Measurements from ENCODE around the gene STIM2. TPM values are rescaled to one million over a fixed set of nuclear protein-coding genes. Genes with fewer than 3 reads are reported as not detected.

STIM2 gene
- polyA plus RNA-seq, 3 donors = 8.6 to 16.5 (median 8.8) TPM

DNA sequence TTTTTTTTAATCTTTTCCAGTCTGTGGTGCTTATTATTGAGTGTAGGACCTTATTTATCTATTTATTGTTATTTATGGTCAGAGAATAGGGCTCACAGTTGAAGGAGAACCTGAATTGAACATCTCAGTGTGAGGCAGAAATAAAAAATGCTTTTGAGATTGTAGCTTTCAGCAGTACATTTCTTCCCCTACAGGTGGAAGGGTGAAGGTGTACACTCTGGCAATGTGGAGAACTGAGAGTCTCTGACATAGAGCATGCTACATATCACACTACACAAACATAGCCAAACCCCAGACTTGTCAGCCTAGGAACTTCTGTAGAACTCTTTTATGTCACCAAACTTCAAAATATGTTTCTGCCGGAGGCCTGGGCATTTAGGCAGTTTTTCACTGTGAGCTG lies 140.2 kb downstream of the STIM2 start:
- H3K9me3 Mint-ChIP-seq = no peaks in the 10 kb centered on the region
- no peak for DNase-seq
- H3K36me3 Mint-ChIP-seq = peaks cover 30 to 32% of the 10 kb centered on the region in 2 donors
- WGBS (ENCODE audit: insufficient coverage) = no CpG with 5 or more reads among the region's 1 CpG
- intact Hi-C loops (cut with micrococcal nuclease) = no loop called here
- Histone ChIP-seq H3K4me2 (replicated peaks; ENCODE audit: extremely low read depth, low read length, poor library complexity, severe bottlenecking) (no peak overlapping the region), H3K4me1 (ENCODE audit: control insufficient read depth in 1 of 2, insufficient read depth in 2 of 2, low read length in 2 of 2) (no peaks in the 10 kb centered on the region), H3K4me3 (replicated peaks in 1 of 3; ENCODE audit: low read depth in 2 of 3, low read length in 3 of 3) (no peak overlapping the region), H3K9ac (ENCODE audit: insufficient read depth, low read length, poor library complexity, severe bottlenecking) (no peak overlapping the region), H3K27me3 (ENCODE audit: control insufficient read depth in 2 of 2, insufficient read depth in 2 of 2, low read length in 2 of 2) (no peaks in the 10 kb centered on the region), H3K36me3 (replicated peaks in 1 of 2; ENCODE audit: control insufficient read depth in 1 of 2, insufficient read depth in 2 of 2, low read length in 2 of 2) (peaks cover 7 to 46% of the 10 kb centered on the region in 2 donors), H3K9me3 (replicated peaks in 1 of 2; ENCODE audit: control insufficient read depth in 1 of 2, insufficient read depth in 1 of 2, low read length in 2 of 2) (no peaks in the 10 kb centered on the region), H2AFZ (ENCODE audit: insufficient read depth, low read depth, low read length, poor library complexity, severe bottlenecking) (no peak overlapping the region), H4K20me1 (ENCODE audit: insufficient read depth, low read length) (no peaks in the 10 kb centered on the region), H3K27ac (ENCODE audit: low read depth in 1 of 2, low read length in 2 of 2) (no peak overlapping the region), H3K79me2 (ENCODE audit: insufficient read depth, low read length) (no peaks in the 10 kb centered on the region)
- H3K27ac Mint-ChIP-seq = no peak overlapping the region
- no peaks in the 10 kb centered on the region for H3K27me3 Mint-ChIP-seq (ENCODE audit: low read depth in 3 of 3)
- no peak overlapping the region for H3K4me3 Mint-ChIP-seq
- no peaks in the 10 kb centered on the region for H3K4me1 Mint-ChIP-seq
- TF ChIP-seq, protein P1, sequence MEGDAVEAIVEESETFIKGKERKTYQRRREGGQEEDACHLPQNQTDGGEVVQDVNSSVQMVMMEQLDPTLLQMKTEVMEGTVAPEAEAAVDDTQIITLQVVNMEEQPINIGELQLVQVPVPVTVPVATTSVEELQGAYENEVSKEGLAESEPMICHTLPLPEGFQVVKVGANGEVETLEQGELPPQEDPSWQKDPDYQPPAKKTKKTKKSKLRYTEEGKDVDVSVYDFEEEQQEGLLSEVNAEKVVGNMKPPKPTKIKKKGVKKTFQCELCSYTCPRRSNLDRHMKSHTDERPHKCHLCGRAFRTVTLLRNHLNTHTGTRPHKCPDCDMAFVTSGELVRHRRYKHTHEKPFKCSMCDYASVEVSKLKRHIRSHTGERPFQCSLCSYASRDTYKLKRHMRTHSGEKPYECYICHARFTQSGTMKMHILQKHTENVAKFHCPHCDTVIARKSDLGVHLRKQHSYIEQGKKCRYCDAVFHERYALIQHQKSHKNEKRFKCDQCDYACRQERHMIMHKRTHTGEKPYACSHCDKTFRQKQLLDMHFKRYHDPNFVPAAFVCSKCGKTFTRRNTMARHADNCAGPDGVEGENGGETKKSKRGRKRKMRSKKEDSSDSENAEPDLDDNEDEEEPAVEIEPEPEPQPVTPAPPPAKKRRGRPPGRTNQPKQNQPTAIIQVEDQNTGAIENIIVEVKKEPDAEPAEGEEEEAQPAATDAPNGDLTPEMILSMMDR (IDR thresholded peaks at IDR 0.05) = no peak

DNA sequence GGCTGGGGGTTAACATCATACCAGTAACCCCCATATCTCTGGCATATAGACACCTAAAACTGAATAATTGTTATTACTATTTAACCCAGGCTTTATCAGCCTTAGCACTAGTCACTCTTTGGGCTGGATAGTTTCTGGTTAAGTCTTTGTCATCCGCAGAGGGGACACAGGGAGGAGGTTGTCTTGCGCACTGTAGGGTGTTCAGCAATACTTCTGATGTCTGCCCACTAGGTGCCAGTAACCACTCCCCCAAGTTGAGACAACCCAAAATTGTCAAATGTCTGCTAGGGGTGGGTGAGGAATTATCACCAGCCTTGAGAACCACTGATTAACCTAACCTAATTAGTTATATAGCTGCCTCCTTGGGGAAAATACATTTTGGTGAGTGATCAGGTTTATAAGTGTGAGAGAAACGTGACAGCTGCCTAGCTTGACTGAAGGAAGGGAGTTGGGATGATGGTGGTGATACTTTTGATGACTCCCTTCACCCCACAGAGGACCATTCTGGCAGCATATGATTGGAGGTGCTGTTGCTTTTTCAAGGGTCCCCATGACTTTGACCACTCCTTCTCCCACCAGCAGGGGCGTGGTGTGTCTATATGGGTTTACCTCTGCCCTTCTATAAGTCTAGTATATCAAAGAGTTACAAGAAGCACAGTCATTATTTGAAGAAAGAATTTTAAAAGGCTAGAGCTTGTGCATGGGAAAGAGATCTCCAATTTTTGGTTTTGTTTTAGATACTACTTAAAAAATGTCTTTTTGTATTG lies 140.9 kb downstream of the STIM2 start:
- no peak overlapping the region for H3K27ac ChIP-seq (ENCODE audit: low read depth in 1 of 2, low read length in 2 of 2)
- no peak overlapping the region for H3K4me3 Mint-ChIP-seq
- intact Hi-C loops (cut with micrococcal nuclease) = no loop called here
- no peaks in the 10 kb centered on the region for H3K79me2 ChIP-seq (ENCODE audit: insufficient read depth, low read length)
- H3K27ac Mint-ChIP-seq = peak overlapping the region in 1 of 7 donors; percentile 23
- peaks cover 34 to 36% of the 10 kb centered on the region in 2 donors for H3K36me3 Mint-ChIP-seq
- H3K27me3 Mint-ChIP-seq (ENCODE audit: low read depth in 3 of 3) = no peaks in the 10 kb centered on the region
- H4K20me1 ChIP-seq (ENCODE audit: insufficient read depth, low read length) = no peaks in the 10 kb centered on the region
- no peak overlapping the region for H3K4me3 ChIP-seq (replicated peaks in 1 of 3; ENCODE audit: low read depth in 2 of 3, low read length in 3 of 3)
- TF ChIP-seq, protein P1 (IDR thresholded peaks at IDR 0.05) = no peak
- H3K9me3 ChIP-seq (replicated peaks in 1 of 2; ENCODE audit: control insufficient read depth in 1 of 2, insufficient read depth in 1 of 2, low read length in 2 of 2) = no peaks in the 10 kb centered on the region
- H3K27me3 ChIP-seq (ENCODE audit: control insufficient read depth in 2 of 2, insufficient read depth in 2 of 2, low read length in 2 of 2) = no peaks in the 10 kb centered on the region
- no peaks in the 10 kb centered on the region for H3K9me3 Mint-ChIP-seq
- H3K9ac ChIP-seq (ENCODE audit: insufficient read depth, low read length, poor library complexity, severe bottlenecking) = no peak overlapping the region
- no CpG with 5 or more reads among the region's 4 CpGs for WGBS (ENCODE audit: insufficient coverage)
- DNase-seq = no peak
- peaks cover 7 to 51% of the 10 kb centered on the region in 2 donors for H3K36me3 ChIP-seq (replicated peaks in 1 of 2; ENCODE audit: control insufficient read depth in 1 of 2, insufficient read depth in 2 of 2, low read length in 2 of 2)
- no peak overlapping the region for H2AFZ ChIP-seq (ENCODE audit: insufficient read depth, low read depth, low read length, poor library complexity, severe bottlenecking)
- H3K4me1 ChIP-seq (ENCODE audit: control insufficient read depth in 1 of 2, insufficient read depth in 2 of 2, low read length in 2 of 2) = no peaks in the 10 kb centered on the region
- no peaks in the 10 kb centered on the region for H3K4me1 Mint-ChIP-seq
- no peak overlapping the region for H3K4me2 ChIP-seq (replicated peaks; ENCODE audit: extremely low read depth, low read length, poor library complexity, severe bottlenecking)
